Measurements from ENCODE around the gene ERG28.

GRCh38 chr14:75699331-75699730 is 38.7 kb upstream of the ERG28 start:
- TF ChIP-seq, protein P1, sequence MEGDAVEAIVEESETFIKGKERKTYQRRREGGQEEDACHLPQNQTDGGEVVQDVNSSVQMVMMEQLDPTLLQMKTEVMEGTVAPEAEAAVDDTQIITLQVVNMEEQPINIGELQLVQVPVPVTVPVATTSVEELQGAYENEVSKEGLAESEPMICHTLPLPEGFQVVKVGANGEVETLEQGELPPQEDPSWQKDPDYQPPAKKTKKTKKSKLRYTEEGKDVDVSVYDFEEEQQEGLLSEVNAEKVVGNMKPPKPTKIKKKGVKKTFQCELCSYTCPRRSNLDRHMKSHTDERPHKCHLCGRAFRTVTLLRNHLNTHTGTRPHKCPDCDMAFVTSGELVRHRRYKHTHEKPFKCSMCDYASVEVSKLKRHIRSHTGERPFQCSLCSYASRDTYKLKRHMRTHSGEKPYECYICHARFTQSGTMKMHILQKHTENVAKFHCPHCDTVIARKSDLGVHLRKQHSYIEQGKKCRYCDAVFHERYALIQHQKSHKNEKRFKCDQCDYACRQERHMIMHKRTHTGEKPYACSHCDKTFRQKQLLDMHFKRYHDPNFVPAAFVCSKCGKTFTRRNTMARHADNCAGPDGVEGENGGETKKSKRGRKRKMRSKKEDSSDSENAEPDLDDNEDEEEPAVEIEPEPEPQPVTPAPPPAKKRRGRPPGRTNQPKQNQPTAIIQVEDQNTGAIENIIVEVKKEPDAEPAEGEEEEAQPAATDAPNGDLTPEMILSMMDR (IDR thresholded peaks at IDR 0.05): no peak
- no peak for TF ChIP-seq EZH2 (IDR thresholded peaks at IDR 0.05; ENCODE audit: borderline replicate concordance, insufficient read depth, low read depth, low read length, poor library complexity, severe bottlenecking)
